ENCODE results near the gene RRP9.

The RRP9 gene

DNA sequence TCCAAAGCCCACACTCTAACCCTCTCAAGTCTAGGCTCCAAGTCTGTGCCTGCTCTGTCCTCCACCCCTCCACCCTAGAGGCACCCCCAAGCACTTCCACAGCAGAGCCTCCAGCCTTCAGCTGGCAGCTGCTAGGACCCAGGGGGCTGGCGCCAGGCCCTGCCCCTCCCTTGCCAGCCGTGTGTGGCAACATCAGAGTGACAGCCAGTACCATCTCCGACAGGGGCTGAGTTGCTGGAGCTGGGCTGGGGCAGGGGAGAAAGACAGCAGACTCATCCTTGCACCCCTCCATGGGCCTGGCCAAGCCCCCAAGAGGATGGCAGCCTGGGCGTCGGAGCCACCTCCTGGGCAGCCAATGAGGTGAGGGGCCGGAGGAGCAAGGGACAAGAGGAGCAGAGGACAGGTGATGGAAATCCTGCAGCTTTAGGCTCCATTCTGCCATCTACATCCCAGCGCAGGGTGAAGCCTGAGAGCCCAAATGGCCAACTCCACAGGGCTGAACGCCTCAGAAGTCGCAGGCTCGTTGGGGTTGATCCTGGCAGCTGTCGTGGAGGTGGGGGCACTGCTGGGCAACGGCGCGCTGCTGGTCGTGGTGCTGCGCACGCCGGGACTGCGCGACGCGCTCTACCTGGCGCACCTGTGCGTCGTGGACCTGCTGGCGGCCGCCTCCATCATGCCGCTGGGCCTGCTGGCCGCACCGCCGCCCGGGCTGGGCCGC, 13.6 kb upstream of the RRP9 start, which contains the start of gene GPR62:
Gene GPR62 (plus strand): TSS at position 207 of the 718 bp plus-strand sequence. CDS start 272 bp downstream, at position 479.
- no peak for DNase-seq

DNA sequence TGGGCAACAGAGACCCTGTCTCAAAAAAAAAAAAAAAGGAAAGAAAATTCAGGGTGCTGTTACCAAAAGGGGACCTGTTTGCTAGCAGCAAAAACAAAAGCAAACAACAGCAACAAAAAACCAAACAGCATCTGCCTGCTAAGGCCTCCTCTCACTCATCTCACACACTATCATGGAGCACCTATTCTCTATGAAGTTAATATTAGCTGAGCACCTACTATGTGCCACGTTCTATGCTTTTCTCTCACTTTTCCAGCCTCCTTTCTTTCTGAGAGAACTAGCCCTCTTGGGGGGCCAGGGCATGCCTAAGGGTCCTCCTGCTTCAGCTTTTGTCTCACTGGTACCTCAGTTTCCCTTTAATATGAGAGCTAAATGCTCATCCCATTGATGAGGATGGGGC, 13.0 kb upstream of the RRP9 start:
- DNase-seq = no peak

DNA sequence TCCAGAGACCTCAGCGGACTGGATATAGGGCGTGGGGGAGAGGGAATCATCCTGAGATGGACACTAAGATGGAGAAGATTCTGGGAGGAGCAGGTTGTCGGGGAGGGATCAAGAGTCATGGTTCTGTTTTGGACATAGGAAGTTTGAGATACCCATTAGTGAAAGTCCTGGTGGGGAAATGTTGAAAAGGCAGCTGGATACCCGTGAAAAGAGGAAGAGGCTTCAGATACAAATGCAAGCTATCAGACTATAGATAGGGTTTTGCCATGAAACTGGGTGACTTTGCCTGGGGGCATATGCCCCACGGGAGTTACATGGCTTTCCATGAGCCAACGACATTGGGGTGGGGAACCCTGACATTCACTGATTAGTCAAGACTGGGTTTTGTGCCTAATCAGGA, 12.4 kb upstream of the RRP9 start:
- DNase-seq = no peak

DNA sequence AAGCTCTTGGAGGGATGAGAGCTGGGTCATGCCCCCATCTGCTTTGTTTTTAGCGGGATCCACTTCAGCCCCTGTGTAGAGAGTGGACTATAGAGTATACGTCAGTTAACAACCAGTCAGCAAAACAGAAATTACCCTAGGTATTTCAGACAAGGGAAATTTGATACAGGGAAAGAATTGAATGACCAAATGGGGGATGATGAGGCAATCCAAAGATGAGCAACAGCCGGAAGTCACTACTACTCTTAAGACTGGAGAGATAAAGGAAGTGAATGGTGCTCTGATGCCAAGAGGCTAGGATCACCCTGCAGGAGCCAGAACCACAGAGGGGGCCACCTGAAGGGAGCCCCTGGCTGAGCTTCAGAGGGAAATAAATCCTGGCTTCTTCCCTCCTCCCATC, 11.7 kb upstream of the RRP9 start:
- no peak for DNase-seq

DNA sequence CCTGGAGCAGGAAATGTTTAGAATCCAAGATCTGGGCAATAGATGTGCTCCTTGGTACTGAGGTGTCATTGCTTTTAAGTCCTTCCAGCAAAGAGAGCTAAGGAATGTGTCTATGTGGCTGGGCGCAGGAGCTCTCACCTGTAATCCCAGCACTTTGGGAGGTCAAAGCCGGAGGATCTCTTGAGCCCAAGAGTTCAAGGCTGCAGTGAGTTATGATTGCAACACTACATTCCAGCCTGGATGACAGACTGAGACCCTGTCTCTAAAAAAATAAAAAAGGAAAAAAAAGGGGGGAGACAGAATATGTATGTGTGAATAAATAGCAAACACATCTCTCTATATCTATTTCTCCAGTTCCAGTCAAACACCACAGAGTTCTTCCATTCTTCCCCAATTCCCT, 9.2 kb upstream of the RRP9 start:
- no peak for DNase-seq

DNA sequence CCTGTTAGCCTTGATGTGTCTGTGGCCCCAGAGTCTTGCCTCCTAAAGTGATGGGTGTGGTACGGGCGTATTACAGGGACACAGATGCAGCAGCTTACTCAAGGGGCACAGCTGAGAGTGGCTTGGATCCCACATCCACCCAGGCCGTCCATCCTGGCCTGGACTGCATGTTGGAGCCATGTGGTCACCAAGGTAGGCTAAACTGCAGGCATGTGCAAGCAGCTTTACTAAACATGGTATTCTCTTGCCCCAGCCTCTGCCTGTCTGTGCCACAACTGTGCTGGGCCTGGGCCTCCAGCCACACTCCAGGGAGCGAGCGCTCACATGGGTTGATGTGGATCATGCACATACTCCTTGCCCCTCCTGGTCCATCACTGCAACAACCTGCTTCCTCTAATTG, 7.4 kb upstream of the RRP9 start:
- DNase-seq = no peak

DNA sequence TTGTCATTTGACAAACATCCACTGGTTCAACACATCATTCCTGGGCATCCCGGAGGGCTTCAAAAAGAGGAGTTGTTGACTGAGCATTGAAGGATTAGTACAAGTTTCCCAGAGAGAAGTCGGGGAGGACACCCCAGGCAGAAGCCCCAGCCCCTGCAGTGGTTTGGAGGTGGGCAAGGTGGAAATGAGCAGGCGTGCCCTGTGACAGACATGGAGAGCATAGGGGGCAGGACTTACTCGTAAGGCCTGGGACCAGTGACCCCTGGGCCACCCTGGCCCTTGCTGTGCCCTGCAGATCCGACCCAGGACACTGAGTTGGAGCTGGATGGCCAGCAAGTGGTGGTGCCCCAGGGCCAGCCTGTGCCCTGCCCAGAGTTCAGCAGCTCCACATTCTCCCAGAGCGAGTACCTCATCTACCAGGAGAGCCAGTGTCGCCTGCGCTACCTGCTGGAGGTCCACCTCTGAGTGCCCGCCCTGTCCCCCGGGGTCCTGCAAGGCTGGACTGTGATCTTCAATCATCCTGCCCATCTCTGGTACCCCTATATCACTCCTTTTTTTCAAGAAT, 6.4 kb upstream of the RRP9 start:
- DNase-seq = no peak

DNA sequence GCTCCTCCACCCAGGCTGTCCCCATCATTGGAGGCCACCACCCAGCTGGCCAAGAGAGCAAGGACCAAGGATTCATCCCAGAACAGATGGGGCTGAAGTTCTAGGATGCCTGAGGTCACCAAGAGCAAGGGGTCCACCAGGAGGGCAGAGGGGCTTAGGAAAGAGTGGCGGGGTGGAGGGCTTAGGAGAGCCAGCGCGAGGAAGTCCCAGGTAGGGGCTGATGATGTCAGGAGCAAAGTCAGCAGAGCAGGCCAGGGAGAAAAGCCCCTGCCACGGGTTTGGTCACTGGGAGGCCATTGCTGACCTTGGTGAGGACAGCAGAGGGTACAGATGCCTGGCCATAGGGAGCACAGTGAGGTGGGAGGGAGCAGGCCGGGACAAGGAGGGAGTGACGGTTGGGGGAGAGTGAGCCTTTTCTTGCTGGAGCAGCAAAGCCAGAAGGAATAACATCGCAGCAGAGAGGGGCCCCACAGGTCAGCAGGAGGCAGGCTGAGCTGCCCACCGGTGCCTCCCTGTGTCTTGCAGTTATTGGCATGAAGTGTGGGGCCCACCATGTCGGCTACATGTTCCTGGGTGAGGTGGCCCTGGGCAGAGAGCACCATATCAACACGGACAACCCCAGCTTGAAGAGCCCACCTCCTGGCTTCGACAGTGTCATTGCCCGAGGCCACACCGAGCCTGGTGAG, 5.7 kb upstream of the RRP9 start:
- DNase-seq = no peak

DNA sequence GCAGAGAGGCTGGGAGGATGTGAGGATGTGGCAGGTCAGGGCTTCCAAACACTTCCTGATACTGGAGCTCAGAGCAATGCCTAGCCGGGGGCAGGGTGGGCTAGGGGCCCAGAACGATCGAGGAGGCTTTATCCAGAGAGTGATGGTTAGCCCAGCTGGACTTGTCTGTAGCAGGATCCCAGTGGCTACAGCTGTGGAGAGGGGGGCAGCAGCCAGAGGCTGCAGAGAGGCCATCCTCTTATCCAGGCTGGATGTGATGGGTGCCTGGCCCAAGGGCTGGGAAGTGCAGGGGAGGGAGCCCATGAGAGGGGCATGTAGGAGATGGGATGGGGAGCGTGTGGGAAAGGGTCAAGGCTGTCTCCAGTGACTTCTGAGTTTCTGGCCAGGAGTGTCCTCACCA, 5.1 kb upstream of the RRP9 start:
- DNase-seq = no peak

DNA sequence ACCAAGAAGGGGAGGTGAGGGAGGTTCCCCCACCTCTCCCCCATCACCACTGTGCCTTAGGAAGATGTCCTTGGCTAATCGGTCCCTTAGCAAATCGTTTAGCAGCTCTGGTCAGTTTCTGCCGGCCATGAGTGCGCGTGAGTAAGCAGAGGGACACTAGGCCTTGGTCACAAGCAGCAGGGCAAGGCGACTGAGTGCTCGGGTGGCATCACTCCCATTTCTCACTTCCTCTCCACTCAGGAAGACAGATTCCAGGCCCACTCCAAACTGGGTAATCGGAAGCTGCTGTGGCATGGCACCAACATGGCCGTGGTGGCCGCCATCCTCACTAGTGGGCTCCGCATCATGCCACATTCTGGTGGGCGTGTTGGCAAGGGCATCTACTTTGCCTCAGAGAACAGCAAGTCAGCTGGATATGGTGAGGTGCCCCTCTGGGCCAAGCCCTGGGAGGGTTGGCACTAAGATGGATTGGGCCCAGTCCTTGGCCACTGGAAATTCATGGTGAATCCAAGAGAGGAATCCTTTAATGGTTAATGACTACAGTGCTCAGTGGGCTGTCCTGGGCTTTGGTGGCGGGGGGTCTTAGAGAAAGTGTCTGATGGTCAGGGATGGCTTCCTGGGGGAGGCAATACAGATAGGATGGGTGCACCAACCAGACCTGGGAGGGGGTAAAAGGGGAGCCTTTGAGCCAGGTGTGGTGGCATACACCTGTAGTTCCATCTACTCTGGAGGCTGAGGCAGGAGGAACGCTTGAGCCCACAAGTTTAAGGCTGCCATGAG, 4.4 kb upstream of the RRP9 start:
- no peak for DNase-seq

DNA sequence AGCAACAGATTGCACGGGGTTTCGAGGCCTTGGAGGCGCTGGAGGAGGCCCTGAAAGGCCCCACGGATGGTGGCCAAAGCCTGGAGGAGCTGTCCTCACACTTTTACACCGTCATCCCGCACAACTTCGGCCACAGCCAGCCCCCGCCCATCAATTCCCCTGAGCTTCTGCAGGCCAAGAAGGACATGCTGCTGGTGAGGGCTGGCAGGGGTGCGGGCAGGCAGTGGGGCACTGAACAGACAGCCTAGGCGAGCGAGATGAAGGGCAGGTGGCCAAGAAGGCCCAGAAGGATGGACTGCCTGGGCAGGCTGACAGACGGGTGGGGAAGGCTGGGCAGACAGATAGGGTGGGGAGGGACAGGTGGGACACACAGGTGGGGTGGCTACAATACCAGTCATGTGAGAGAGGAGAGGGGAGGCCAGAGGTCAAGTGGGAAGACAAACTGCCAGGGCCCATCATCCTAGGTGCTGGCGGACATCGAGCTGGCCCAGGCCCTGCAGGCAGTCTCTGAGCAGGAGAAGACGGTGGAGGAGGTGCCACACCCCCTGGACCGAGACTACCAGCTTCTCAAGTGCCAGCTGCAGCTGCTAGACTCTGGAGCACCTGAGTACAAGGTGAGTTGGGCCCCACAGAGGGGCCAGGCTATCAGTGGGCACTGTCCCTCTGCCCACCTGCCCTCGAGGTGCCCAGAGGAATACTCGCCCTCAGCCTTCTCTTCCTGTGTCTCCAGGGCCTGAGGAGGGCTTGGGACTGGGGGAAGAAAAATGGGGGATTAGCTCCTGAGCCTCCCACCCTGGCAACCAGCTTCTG, 3.5 kb upstream of the RRP9 start:
- DNase-seq = no peak

DNA sequence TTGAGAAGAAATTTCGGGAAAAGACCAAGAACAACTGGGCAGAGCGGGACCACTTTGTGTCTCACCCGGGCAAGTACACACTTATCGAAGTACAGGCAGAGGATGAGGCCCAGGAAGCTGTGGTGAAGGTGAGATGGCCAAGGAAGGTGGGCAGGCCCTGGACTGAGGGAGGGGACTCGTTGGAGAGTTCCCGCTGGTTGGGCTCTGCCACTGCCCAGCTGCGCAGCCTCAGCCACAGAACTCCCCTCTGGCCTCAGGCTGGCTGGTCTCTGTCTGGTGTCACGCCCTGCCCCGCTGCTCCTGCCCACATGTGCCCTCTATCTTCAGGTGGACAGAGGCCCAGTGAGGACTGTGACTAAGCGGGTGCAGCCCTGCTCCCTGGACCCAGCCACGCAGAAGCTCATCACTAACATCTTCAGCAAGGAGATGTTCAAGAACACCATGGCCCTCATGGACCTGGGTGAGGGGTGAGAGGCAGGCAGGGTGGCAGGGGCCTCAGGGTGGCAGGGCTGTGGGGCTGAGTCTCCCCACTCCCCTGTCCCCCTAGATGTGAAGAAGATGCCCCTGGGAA, 2.8 kb upstream of the RRP9 start:
- DNase-seq = no peak

DNA sequence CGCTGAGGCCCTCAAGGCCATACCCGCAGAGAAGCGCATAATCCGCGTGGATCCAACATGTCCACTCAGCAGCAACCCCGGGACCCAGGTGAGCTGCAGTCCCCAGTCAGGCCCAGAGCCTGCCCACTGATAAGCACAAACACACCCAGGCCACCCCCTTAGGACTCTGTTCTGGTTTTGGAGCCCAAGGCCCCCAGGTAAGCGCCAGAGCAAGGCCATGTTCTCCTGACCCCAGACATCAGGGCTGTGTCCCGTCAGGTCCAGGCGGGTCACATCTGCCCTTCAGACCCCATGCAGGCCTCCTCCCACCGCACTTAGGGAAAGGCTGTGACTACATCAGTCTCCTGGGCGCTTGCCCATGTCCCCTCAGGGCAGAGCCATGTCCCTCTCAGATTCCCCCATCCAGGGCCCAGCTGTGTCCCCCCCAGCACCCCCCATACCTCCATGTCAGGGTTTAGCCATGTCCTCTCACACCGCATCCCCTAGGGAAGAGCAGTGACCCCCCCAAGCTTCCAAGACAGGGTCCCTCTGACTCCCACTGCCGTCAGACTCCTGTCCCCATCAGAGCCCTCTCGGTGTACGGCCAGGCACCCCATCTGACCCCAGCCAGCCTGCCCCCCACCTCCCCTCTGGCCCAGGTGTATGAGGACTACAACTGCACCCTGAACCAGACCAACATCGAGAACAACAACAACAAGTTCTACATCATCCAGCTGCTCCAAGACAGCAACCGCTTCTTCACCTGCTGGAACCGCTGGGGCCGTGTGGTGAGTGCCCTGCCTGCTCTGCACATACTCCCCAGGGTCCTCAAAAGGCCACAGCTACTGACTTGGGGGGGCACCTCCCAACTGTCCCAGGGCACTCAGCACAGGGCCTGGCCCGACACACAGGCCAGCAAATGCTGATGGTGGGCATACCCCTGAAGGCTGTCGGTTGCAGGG, 2.0 kb upstream of the RRP9 start:
- no peak for DNase-seq

DNA sequence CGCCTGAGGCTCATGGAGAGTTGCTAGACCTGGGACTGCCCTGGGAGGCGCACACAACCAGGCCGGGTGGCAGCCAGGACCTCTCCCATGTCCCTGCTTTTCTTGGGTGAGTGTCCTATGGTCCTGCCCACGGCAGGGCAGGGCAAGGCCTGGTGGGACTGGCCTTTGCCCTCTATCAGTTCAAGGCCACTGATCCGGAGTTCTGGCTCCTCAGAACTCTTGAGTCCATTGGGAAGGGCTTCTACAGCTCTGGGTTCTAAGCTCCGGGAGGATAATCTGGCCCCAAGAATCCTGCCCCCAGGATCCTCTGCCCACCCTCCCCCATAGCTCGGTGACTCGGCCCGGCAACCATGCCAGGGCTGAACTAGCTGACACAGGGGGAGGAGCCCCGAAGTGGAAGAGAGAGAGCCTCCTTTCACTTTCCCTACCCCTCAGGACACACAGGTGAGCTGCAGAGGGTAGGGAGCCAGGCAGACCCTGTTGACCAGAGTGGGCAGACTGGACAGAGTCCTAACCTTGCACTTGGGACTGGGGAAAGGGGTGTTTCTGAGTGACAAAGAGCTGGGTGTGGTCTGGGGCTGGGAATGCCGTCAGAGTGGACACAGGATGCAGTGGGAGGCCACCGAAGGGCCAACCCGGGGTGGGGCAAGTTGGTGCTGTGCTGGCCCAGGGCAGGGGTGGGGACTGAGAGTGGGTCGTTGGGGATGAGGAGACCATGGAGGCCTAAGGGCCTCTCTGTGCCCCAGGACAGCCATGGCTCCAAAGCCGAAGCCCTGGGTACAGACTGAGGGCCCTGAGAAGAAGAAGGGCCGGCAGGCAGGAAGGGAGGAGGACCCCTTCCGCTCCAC, 1.1 kb upstream of the RRP9 start:
- DNase-seq = peak; percentile 62

DNA sequence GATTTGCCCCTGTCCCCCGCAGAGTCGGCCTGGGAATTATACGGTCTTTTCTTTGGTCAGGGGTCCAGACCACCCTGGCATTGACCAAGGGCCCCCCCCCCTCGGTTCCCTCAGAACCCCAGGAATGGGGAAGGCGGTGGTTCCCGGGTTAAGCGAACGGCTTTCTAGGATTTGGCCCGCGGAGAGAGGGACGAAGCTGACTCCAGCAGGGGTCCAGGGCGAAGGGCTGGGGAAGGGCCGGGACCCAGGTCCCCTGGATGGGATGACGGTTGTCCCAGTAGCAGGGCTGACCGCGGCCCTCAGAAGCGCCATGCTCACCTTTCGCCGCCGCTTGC, 274 bp downstream of the RRP9 start:
- no peak for DNase-seq

DNA sequence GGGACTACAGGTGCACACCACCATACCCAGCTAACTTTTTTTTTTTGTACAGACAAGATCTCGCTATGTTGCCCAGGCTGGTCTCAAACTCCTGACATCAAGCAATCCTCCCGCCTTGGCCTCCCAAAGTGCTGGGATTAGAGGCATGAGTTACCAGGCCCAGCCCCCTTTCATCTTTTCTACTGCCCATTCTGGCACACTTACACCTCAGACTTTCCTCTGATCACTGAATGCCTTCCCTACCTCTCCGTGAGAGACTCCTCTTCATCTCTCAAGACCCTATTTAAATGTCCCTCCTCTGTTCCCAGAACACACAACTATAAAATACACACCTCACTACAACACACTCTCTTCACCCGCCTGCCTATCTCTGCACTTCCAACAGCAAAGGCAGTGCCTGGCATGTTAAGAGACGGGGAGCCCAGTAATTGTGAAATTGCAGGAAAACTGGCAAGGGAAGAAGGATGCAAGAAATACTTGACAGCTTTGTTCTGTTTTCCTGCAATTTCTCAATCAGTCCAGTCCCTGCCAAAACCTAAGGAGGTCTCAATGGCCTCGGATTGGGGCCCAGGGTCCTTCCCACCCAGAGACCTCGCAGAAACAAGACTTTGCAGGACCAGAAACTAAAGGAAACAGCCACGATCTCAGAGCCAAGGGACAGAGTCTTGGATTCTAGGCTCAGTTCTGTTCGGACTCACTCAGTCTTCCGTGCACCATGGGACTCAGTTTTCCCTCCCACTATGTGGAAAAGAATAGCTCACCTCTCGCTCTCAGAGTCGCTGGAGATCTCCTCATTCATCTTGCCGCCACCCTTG, 849 bp downstream of the RRP9 start:
- DNase-seq = no peak

DNA sequence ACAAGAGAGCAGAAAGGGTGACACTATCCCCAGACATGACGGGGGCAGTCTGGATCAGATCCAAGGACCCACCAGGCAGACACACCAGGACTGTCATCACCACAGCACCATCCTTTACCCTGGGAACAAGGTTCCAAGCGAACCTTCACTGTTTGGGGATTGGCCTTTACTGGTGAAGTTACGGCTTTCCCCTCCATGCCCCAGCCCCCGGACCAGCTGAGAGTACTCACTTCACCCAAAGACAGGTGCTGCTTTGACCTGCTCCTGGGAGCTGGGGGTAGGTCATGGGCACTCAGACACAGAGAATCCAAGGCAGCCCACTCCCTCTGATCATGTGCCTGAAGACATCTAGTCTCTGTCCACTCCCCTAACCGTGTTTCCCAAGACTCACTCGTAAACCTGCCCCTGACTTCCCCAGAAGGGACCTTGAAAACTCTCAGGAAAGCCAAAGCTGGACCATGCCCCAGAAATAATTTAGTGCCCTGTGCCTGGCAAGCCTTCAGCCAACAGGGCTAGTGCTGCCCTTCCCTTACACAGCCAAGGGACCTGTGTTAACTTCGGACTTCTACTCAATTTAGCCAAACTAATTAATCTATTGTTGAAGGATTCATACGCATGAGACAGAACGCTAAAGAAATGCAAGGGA, 2.8 kb downstream of the RRP9 start:
- no peak for DNase-seq

DNA sequence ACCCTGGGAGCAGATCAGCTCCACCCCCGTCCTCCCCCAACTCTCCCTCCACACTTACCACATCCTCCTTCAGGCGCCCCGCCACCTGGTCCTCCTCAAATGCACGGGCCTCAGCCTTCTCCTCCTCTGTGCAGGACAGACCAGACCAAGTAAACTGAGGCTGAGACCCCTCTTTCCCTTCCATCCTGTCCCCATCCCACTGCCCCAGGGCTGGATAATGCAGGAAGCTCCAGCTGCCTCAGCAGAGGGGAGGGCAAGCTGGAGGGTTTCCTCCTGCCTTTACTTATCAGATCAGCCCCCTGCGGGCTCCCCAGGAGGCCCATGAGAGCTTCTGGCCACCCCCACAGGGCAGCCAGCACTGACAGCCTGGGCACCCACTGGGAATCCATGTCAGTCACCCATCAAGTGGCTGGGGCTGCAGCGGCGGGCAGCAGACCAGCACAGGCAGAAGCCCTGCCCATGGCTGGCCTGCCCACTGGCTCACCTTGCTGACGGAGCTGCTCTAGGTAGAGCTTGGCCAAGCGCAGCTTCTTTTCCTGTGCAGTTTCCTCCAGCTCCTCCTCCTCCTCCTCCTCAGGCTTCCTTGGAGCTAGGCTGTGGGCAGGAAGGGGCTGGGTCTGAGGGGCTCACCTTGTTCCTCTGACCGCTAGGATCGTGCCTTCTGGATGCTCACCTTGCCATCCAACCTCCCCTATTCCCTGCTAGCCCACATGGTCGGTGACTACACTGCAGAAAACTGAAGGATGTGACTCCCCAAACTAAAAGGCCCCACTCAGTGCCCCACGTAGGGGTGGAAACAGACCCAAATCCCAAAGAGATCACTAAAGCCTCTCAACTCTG, 3.9 kb downstream of the RRP9 start:
- no peak for DNase-seq

Measured in stimulated activated CD4-positive, alpha-beta T cell treated with anti-CD3 and anti-CD28 coated beads, Interleukin-4, amount 100 ng/mL, for 1 hour (primary cell).